ENCODE results near the gene MAPT. TPM values are rescaled to one million over a fixed set of nuclear protein-coding genes. Genes with fewer than 3 reads are reported as not detected.

Gene MAPT
- total RNA-seq, 1 donor from 2014 or later, result 3.5 TPM

DNA sequence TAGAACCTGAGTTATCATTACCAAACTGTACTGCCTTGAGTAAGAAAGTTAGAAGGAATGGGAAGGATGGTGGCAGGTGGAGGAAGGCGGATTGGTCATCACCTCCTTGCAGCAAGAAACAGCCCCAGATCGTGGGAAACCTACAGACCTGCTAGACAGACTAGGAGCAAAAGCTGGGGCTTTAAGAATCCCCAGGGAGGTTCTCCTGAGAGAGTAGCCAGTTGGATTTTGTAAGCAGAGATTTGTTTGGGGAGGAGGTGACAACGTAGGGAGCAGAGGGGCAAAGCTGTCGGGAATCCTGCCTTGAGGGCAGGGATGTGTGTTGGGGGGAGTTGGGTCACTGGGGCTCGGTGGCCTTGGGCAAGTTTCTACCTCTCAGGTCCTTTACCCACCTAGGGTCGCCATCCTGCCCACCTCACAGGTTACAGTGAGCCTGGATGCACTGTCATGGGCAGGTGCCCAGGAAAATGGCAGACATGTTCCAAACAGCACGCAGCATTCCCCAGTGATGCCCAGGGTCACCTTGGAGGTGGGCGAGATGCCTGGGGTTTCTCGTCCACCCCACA lies 55.5 kb downstream of the MAPT start:
- H3K27me3 Mint-ChIP-seq, result peaks cover 49% of the 10 kb centered on the region
- H3K4me3 Mint-ChIP-seq, result no peak overlapping the region
- DNase-seq (ENCODE audit: extremely low spot score, unreplicated experiment), result no peak
- no peaks in the 10 kb centered on the region for H3K36me3 Mint-ChIP-seq
- no peaks in the 10 kb centered on the region for H3K4me1 Mint-ChIP-seq (ENCODE audit: unreplicated experiment)
- no peak overlapping the region for H3K27ac Mint-ChIP-seq
- no peak for TF ChIP-seq CTCF (conservative IDR thresholded peaks at IDR 0.05)
- H3K9me3 Mint-ChIP-seq, result no peaks in the 10 kb centered on the region

GRCh38 chr17:45950888-45951287 lies 56.5 kb downstream of the MAPT start:
- Mint-ChIP-seq H3K27me3 (peaks cover 46% of the 10 kb centered on the region), H3K36me3 (no peaks in the 10 kb centered on the region), H3K4me3 (no peak overlapping the region), H3K9me3 (no peaks in the 10 kb centered on the region), H3K4me1 (ENCODE audit: unreplicated experiment) (no peaks in the 10 kb centered on the region), H3K27ac (no peak overlapping the region)
- no peak for TF ChIP-seq CTCF (conservative IDR thresholded peaks at IDR 0.05)
- DNase-seq (ENCODE audit: extremely low spot score, unreplicated experiment), result no peak

DNA sequence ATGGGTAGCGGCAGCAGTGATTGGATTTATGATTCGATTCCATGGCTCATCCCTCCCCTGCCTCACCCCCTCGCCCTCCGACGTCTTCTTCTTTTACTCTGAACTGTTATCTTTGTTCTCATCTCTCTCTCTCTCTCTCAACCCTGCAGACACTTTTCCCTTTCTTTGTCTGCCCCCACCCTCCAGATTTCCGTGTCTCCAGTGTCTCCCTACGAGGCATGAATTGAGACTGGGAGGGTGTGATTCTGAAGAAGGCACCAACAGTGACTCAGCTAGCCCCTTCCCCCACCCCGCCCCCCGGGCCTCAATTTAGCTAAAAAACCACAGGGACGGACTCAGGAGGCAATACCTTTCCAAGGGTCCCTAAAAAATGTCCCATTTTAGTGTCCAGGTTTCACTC lies 57.0 kb downstream of the MAPT start:
- no peak for DNase-seq (ENCODE audit: extremely low spot score, unreplicated experiment)
- H3K36me3 Mint-ChIP-seq, result no peaks in the 10 kb centered on the region

DNA sequence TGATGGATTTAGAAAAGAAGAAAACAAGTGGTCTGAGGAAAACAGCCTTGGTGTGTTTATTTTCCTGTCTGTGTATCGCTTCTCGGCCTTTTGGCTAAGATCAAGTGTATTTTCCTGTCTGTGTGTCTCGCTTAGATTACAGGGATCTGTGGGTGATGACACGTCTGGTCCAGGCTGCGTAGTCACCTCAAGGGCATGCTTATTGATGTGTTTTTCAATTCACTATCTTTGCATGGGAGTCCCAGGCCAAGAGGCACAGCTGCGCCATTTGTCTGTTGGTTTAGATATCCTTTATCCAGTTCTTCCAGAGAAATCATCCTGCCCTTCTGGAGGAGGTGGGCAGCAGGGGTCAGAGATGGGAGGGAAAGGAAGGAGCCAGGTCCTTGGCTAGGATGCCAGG lies 57.6 kb downstream of the MAPT start:
- Mint-ChIP-seq H3K4me3 (no peak overlapping the region), H3K9me3 (no peaks in the 10 kb centered on the region), H3K27ac (no peak overlapping the region), H3K4me1 (ENCODE audit: unreplicated experiment) (no peaks in the 10 kb centered on the region), H3K27me3 (peaks cover 44% of the 10 kb centered on the region), H3K36me3 (no peaks in the 10 kb centered on the region)
- DNase-seq (ENCODE audit: extremely low spot score, unreplicated experiment), result no peak
- TF ChIP-seq CTCF (conservative IDR thresholded peaks at IDR 0.05), result no peak

More for the DNA sequence above, 57.0 kb downstream of the MAPT start:
- no peaks in the 10 kb centered on the region for H3K4me1 Mint-ChIP-seq (ENCODE audit: unreplicated experiment)
- H3K9me3 Mint-ChIP-seq, result no peaks in the 10 kb centered on the region
- no peak for TF ChIP-seq CTCF (conservative IDR thresholded peaks at IDR 0.05)
- H3K27ac Mint-ChIP-seq, result peak overlapping the region; percentile 9
- H3K27me3 Mint-ChIP-seq, result peaks cover 44% of the 10 kb centered on the region
- no peak overlapping the region for H3K4me3 Mint-ChIP-seq

GRCh38 chr17:45952814-45953320 lies 58.5 kb downstream of the MAPT start:
- DNase-seq (ENCODE audit: extremely low spot score, unreplicated experiment), result no peak
- no peaks in the 10 kb centered on the region for H3K9me3 Mint-ChIP-seq
- no peak for TF ChIP-seq CTCF (conservative IDR thresholded peaks at IDR 0.05)

More at GRCh38 chr17:45952814-45953320, 58.5 kb downstream of the MAPT start:
- Mint-ChIP-seq H3K4me1 (ENCODE audit: unreplicated experiment) (no peaks in the 10 kb centered on the region), H3K27ac (no peak overlapping the region), H3K4me3 (no peak overlapping the region), H3K36me3 (no peaks in the 10 kb centered on the region), H3K27me3 (peaks cover 44% of the 10 kb centered on the region)
